HG03354 (cell line): ENCODE measurements around the gene EVI2B.
"Not testable (repeated sequence)": the region's sequence is repeated elsewhere in the genome, so short reads cannot be mapped to it uniquely, and the experiment has no call there.

ENCODE experiments used
- ATAC-seq: cut with Tn5 transposase; IDR thresholded peaks from one replicate; pipeline ENCODE4 v1.9.1; 2021; ENCODE audit warnings: mild to moderate bottlenecking; ENCODE audit not compliant: unreplicated experiment, poor library complexity, severe bottlenecking

Gene EVI2B

GRCh38 chr17:31311526-31311925 is 2.3 kb downstream of the EVI2B start:
- ATAC-seq = no peak

DNA sequence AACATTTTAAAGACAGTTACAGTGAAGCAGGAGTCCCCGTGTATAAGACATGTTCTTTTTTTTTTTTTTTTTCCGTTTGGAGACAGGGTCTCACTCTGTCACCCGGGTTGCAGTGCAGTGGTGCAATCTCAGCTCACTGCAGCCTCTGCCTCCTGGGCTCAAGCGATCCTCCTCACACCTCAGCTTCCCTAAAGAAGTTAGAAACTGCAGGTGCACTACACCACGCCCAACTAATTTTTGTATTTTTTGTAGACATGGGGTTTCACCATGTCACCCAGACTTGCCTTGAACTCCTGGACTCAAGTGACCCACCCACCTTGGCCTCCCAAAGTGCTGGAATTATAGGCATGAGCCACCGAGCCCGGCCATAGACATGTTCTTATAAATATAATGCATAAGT is 3.0 kb downstream of the EVI2B start:
- ATAC-seq = no peak

DNA sequence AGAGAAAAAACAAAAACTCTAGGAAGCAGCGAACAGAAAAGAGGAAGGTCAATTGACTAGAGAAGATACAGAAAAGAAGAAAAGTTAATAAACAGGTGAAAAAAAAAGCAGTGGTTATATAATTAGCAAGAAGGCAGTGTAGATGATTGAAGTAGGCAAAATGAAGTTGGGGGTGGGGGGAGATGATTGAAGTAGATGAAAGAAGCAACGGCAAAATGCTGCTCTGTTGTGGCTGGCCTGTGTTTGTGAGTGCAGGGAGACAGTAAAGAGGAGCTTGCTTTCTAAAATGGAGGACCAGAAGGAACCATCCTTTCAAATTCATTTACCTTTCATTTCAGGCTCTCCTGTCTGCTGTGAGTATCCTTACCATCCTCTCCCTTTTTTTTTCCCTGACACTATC is 3.6 kb downstream of the EVI2B start:
- no peak for ATAC-seq

- peak; percentile 48 for ATAC-seq
These were observed 4.3 kb downstream of the EVI2B start for GRCh38 chr17:31309556-31309955.

- no peak for ATAC-seq
These were observed 5.2 kb downstream of the EVI2B start for GRCh38 chr17:31308372-31309334.

- no peak for ATAC-seq
These were observed 6.2 kb downstream of the EVI2B start for GRCh38 chr17:31307640-31308039.

DNA sequence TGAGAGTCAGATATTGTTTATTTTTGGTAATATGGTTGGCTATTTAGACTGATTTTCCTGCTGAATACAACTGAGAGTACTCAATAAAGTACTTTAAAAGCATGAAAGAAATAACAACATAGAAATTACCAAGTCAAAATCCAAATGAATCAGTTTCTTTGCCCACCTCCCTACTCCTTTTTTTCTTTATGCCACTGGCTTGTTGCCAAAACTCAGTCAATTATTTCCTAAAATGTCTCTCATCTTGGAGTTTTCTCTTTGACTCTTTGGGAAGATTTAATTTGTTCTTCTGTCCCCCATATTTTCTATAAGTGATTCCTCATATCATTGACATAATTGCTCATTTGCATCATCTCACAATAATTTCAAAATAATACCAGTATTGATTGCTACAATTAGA is 14.2 kb downstream of the EVI2B start:
- no peak for ATAC-seq

GRCh38 chr17:31297090-31297489 is 16.8 kb downstream of the EVI2B start, which contains the start of gene OMG:
Gene OMG, minus strand, starts transcription at chr17:31297239. Its CDS starts 908 bp downstream, at chr17:31296331.
- ATAC-seq = no peak

DNA sequence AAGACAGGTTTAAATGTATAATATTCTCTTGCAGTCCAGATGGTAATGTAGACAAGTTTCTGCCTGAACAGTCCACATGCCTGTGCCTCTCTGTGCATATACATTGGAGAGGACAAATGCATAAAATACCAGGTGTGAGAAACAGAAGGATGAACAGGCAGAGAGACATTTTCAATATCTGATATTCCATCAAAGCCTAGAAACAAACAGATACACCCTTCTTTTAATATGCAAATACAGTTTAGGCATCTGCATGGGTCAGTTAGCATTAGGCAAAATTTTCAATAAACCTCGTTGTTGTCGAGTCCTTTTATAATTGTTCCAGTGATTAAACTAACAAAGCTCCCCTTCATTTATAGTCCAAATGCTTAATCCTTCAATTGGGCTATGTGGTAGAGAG is 17.7 kb downstream of the EVI2B start:
- no peak for ATAC-seq

DNA sequence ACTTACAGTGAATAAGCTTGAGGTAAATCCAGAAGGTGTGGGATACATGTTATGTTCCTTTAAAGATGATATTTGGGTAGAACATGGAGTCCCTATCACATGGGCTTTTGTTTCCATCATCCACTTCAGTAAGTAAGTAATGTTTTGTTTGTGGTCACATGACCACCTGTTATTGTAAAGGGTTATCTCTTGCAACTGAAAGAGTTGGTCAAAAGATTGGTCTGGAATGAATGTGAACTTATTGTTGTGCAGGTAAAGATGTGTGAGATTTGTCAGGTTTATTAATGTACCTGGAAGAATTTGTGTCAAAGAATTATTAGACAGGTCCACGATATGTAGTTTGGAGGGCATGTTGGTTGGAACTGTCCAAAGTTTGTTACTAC is 18.4 kb downstream of the EVI2B start:
- no peak for ATAC-seq

GRCh38 chr17:31294820-31295488 is 18.9 kb downstream of the EVI2B start:
- ATAC-seq = no peak

DNA sequence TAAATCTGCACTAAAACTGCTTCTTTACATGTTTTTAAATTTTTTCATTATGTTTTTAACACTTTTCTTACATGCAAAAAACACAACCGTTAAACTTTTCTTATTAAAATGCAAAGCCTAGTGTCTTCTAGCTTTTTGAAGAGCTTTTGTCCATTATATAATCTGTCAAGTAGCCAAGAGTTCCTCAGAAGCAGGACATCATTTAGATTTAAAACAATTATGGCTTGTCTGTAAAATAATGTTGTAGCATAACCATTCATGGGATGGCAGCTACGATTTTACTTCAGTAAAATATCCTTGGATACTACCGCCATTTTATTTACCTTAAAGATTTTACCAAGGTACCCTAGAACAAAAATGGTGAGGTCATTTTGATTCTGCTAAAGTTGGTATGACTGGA is 19.6 kb downstream of the EVI2B start:
- no peak for ATAC-seq

- no peak for ATAC-seq
These were observed 20.3 kb downstream of the EVI2B start for GRCh38 chr17:31293581-31293980.

- no peak for ATAC-seq
These were observed 22.0 kb downstream of the EVI2B start for GRCh38 chr17:31291820-31292219.

GRCh38 chr17:31289790-31290189 is 24.1 kb downstream of the EVI2B start:
- ATAC-seq = no peak

GRCh38 chr17:31287932-31288331 is 25.9 kb downstream of the EVI2B start:
- not testable (repeated sequence) for ATAC-seq

GRCh38 chr17:31286587-31286986 is 27.3 kb downstream of the EVI2B start:
- ATAC-seq = no peak

DNA sequence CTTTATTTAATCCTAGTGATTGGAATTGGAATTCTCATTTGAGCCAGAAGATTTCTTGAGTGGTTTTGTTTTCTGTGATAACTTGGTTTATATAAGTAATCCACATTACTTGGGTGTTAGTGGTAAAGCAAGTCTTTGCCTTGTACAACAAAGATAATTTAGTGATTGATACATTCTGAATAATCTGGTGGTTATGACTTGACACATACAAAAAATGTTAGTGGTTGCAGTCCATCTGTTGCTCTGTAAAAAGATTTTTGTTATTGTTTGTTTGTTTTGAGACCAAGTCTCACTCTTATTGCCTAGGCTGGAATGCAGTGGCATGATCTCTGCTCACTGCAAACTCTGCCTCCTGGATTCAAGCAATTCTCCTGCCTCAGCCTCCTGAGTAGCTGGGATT is 30.0 kb downstream of the EVI2B start:
- ATAC-seq = no peak

DNA sequence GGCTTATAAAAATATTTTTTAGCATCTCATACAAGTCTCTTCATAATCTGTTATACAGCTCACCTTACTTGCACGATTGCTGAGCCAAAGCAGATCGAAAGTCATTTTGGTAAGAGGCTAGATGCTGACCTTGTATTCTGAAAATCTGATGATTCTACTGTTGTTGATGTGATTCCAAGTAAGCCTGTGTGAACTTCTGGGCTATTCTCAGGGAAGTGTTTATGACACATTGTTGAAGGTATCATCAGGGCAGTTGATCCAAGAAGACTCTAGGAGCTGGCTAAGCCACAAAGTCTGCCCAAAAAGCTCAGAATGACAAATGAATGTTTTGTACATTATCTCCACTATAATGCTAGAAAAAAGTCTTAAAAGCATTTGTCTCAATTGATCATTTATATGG is 32.8 kb downstream of the EVI2B start:
- ATAC-seq = no peak

DNA sequence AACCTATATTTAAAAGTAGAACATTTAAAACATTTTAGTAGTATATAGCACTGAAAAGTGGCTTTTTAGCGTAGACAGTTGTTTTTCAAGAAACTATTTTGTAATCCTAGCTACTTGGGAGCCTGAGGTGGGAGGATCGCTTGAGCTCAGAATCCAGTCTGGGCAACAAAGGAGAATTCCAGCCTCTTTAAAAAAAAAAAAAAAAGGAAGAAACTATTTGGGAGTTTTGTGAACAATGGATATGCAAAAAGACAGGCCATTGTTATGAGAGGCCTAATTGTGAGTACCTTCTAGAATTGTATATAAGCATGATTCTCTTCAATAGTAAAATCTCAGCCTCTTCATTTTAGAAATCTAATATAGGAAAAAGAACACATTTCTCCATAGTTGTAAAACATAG is 34.5 kb downstream of the EVI2B start:
- ATAC-seq = no peak

DNA sequence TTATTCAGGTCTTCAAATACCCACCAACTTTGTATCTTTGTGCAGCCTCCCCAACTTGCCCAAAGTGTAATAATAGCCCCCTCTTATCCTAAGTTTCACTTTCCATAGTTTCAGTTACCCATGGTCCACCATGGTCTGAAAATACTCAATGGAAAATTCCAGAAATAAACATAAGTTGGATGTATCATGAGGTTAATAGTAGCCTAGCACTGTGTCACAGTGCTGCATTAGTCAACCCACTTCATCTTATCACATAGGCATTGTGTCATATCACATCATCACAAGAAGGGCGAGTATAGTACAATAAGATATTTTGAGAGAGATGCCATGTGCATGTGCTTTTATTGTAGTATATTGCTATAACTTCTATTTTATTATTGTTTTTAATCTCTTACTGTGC is 38.7 kb downstream of the EVI2B start:
- no peak for ATAC-seq
